DMS79 treated with DMSO at 0.1 percent for 48 hours (cell line): ENCODE measurements around the gene GDF2.

Experiments
- DNase-seq: peaks from one replicate; lab custom pipeline; 2025; lab: John Stamatoyannopoulos, UW

Gene GDF2

DNA sequence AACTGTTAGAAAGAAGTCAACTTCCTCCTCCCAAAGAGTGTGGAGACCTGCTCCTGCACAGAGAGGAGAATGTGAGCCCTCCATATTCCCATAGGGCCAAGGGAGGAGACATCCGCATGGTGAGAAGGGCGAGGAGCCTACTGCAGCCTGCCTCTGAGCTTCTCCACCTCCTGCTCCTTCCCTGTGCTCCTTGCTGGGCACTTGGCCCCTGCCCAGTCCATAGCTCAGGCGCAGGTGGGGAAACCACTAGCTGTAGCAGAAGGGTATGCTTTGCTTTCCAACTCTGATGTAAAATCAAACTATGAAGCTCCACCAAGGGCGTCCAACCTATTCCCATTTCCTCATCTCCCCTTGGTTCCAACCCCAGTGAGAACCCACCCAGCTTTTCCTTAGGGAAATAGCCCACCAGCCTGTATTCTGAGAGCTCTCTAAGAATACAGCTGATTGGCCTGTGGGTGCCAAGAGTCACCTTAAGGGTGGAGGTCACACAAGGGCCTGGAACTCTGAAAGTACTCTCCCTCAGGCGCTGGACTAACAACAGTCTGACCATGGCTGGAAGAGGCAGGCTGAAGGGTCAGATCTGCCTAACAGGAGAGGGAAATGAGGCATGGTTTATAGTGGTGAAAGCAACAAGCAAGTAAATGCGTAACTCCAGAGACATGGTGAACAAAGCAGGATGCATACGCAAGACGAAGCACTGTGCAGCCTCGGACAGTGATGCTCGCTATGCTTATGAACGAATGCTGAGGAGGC is 47.9 kb downstream of the GDF2 start:
- DNase-seq: no peak

DNA sequence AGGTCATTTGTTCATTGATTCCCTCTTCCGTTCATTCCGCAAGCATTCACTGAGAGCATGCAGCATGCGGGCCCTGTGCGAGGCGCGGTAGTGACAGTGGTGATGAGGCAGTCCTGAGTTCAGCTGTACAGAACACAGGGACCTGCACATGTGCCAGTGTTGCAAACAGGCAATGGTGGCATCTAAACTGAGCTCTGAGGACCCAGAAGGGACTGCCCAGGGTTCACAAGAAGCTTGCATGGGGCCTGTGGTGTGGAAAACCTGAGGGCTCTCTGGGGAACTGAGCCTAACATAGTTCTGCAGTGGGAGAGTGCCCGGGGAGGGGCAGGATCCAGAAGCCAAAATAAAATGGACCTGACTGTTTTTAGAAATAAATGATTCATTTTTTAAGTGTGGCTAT is 48.6 kb downstream of the GDF2 start:
- DNase-seq: no peak

DNA sequence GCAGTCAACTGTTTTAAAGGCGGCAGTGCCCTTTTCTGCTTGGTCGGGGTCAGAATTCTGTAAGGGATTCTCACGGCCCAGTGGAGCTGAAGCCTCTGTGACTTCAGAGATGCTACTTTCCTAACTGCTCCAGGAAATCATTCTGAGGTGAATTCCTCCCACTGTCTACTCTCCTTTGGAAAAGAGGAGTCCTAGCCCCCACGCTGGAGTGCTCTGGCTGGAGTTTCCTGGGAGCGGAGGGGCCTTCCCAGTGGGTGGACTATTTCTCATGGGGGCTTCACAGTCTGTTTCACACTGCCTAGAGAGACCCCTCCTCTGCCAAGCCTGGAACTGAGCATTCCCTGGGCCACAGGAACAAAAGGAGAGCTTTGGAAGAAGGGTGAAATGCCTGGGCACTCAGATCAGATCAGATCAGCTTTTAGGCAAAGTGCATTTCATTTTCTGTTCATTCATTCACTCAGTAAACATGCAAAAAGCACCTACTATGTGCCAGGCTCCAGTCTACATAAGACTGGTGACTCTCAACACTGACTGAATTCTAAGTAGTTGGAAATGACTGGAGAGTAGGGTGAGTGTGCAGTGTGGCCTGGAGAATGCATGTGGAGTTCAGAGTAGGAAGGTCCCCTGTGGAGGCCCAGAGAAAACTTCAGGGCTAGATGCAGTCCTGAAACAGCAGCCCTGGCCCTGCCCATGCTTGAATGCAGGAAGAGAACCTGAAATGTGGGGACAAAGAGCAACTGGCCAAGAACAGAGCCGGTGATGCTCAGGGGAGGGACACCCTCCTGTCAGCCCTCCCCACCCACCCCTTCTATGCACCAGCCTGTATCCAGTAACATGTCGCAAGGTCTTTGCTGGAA is 49.6 kb downstream of the GDF2 start:
- no peak for DNase-seq

DNA sequence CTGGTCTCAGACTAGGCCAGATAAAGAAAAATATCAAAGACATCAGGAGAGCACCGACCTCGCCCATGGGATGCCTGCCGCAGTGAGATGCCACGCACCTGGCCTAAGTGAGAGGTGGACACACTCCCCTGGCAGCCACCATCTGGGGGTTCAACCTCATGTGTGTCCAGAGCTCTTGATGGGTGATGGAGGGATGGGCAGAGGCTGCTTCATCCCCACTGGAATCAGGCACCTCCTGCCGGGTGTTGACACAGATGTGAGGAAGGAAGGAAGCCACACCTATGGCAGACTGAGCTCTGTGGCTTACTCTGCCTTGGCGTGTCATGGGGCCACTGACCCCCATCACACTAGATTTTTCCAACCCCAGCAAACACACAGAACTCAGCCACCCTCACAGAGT is 50.5 kb downstream of the GDF2 start:
- DNase-seq: no peak

DNA sequence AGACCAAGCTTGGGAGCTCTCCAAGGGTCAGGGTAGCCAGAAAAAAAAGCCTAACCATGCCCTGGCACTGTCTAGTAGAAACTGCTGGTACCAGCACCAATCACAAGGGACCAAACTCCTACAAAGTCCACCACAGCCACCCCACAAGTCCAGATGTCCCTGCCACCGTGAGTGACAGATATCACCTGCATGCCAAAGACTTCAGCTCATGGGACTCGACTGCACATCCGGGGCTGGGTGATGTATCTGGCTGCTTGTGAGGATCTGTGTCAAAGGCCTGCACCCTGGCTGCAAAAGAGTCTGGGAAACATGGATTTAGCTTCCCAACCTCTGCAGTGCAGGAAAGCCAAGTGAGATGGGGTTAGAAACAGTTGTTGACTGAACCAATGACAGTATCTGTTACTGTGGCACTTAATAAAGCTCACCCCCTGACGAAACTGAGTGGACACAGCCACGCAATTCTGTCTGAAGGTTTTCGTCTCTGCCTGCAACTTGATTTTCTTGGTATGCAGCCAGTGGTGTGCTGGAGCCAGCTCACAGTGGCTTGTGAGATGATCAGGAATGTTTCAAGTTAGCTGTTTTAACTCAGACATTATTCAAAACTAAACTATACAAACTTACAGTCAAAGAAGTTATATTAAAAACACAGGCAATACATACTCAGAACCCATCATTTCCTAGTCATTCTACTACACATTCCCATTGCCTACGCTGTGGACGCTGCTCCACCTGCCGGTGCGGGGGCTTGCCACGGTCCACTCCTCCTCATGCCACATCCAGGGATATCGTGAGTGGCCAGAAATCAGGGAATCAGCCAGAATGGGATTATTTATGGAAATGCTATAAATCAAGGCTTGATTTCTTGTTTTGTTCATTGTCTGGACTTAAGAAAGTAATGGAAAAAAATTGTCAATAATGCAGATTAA is 52.6 kb downstream of the GDF2 start:
- DNase-seq: no peak

DNA sequence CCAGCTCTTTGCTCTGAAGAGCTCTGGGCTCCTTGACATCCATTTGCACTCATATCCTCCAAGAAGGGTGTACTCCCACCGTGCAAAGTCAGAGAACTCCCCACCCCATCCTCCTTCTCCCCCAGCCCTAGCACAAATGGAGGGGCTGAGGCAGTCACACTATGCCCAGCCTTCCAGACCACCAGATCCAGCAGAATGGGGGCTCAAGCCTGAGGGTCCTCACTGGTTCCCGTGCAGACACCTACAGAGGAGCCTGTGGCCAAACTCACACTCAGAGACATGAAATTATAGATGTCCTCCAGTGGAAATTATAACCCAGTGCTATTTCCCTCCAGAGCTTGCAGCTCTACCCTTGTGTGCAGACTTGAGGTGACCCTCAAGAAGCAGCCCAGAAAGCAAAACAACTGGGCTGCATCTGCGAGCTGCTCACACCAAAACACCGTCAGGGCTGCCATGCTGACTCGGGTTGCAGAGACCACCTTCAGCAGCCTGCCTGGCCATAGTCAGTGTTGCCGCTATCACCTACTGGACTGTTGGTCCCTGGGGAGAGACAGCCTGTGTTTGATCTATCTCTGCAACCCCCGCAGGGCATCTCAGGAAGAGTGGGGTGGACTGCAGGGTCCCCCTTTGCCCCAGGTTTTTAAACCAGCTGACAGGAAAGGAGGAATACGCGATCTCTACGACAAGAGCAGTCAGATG is 54.4 kb downstream of the GDF2 start:
- peak; percentile 6 for DNase-seq
